ENCODE measurements around the gene TSPAN5.

The TSPAN5 gene

GRCh38 chr4:98679738-98680137 lies 21.3 kb upstream of the TSPAN5 start:
- TF ChIP-seq CTCF (IDR thresholded peaks at IDR 0.05; ENCODE audit: insufficient read depth, low read length) (no peak), SPI1 (IDR thresholded peaks at IDR 0.05; ENCODE audit: borderline replicate concordance, low read depth) (no peak), GABPA (IDR thresholded peaks at IDR 0.05; ENCODE audit: low read depth) (no peak), POLR2AphosphoS5 (IDR thresholded peaks at IDR 0.05; ENCODE audit: low read depth) (no peak)
- Histone ChIP-seq H3K27me3 (ENCODE audit: insufficient read depth, poor library complexity, severe bottlenecking) (peaks cover 2% of the 10 kb centered on the region), H3K4me3 (replicated peaks; ENCODE audit: insufficient read depth, low read length) (no peak overlapping the region), H3K27ac (replicated peaks) (no peak overlapping the region)
- no peak for DNase-seq (ENCODE audit: low read depth in 1 of 2, low spot score in 1 of 2)

GRCh38 chr4:98677799-98678198 lies 19.4 kb upstream of the TSPAN5 start:
- peaks cover 2% of the 10 kb centered on the region for H3K27me3 ChIP-seq (ENCODE audit: insufficient read depth, poor library complexity, severe bottlenecking)
- H3K27ac ChIP-seq (replicated peaks): no peak overlapping the region
- TF ChIP-seq REST (IDR thresholded peaks at IDR 0.05; ENCODE audit: insufficient replicate concordance, low read depth): no peak
- no peak for TF ChIP-seq POLR2AphosphoS5 (IDR thresholded peaks at IDR 0.05; ENCODE audit: low read depth)
- TF ChIP-seq GABPA (IDR thresholded peaks at IDR 0.05; ENCODE audit: low read depth): no peak
- TF ChIP-seq SPI1 (IDR thresholded peaks at IDR 0.05; ENCODE audit: borderline replicate concordance, low read depth): no peak
- TF ChIP-seq CTCF (IDR thresholded peaks at IDR 0.05; ENCODE audit: insufficient read depth, low read length): no peak
- H3K4me3 ChIP-seq (replicated peaks; ENCODE audit: insufficient read depth, low read length): no peak overlapping the region
- no peak for DNase-seq (ENCODE audit: low read depth in 1 of 2, low spot score in 1 of 2)

GRCh38 chr4:98674404-98675173 lies 16.2 kb upstream of the TSPAN5 start:
- H3K27me3 ChIP-seq (ENCODE audit: insufficient read depth, poor library complexity, severe bottlenecking): peaks cover 3% of the 10 kb centered on the region
- TF ChIP-seq GABPA (IDR thresholded peaks at IDR 0.05; ENCODE audit: low read depth): no peak
- TF ChIP-seq CTCF (IDR thresholded peaks at IDR 0.05; ENCODE audit: insufficient read depth, low read length): no peak
- TF ChIP-seq REST (IDR thresholded peaks at IDR 0.05; ENCODE audit: insufficient replicate concordance, low read depth): no peak
- no peak for TF ChIP-seq SPI1 (IDR thresholded peaks at IDR 0.05; ENCODE audit: borderline replicate concordance, low read depth)
- no peak for TF ChIP-seq POLR2AphosphoS5 (IDR thresholded peaks at IDR 0.05; ENCODE audit: low read depth)
- no peak overlapping the region for H3K27ac ChIP-seq (replicated peaks)
- no peak for DNase-seq (ENCODE audit: low read depth in 1 of 2, low spot score in 1 of 2)
- no peak overlapping the region for H3K4me3 ChIP-seq (replicated peaks; ENCODE audit: insufficient read depth, low read length)

All from HL-60 (cell line).